GM12878 (cell line): ENCODE data around the gene MLST8.

ENCODE experiments used
- NFIC ChIP-seq: IDR thresholded peaks from 2 replicates; pipeline ENCODE4 v1.6.1; 2012; ENCODE audit warnings: low read depth, mild to moderate bottlenecking, inconsistent platforms, low read length, moderate library complexity
- ZNF274 ChIP-seq: IDR thresholded peaks from one replicate; pipeline ENCODE4 v1.8.0; 2011; ENCODE audit not compliant: insufficient read length, insufficient read depth
- TF ChIP-seq, protein P1 (sequence below), 3 experiments: IDR thresholded peaks in 2 of 3; conservative IDR thresholded peaks in 1 of 3; 2 replicates each; pipeline ENCODE4 v1.5.1; 2011; ENCODE audit warnings: low read depth in 3 of 3, low read length in 3 of 3, mild to moderate bottlenecking in 3 of 3, control low read depth in 2 of 3, moderate library complexity in 2 of 3, inconsistent platforms in 1 of 3, mixed read lengths in 1 of 3; ENCODE audit not compliant: control insufficient read depth in 2 of 3, insufficient read depth in 1 of 3; ENCODE audit errors: extremely low read depth in 1 of 3

DNA sequence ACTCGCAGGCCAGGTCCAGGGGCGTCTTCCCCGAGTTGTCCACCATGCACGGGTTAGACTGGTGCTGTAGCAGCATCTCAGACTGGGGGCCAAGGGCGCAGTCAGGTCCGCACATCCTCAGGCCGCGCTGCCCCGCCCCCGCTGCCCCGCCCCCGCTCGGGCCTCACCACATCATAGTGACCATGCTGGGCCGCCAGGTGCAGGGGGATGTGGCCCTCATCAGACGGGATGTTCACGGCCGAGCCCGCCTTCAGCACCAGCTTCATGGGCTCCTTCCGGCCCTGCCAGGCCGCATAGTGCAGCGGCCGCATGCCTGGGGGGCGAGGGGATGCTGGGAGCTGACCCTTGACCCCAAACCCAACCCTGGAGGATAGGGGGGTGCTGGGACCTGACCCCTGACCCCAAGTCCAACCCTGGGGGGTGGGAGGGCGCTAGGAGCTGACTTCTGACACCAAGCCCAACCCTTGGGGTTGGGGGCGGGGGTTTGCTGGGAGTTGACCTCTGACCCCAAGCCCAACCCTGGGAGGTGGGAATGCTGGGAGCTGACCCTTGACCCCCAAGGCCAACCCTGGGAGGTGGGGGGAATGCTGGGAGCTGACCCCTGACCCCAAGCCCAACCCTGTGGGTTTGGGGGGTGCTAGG lies 15.9 kb upstream of the MLST8 start:
- TF ChIP-seq, protein P1, sequence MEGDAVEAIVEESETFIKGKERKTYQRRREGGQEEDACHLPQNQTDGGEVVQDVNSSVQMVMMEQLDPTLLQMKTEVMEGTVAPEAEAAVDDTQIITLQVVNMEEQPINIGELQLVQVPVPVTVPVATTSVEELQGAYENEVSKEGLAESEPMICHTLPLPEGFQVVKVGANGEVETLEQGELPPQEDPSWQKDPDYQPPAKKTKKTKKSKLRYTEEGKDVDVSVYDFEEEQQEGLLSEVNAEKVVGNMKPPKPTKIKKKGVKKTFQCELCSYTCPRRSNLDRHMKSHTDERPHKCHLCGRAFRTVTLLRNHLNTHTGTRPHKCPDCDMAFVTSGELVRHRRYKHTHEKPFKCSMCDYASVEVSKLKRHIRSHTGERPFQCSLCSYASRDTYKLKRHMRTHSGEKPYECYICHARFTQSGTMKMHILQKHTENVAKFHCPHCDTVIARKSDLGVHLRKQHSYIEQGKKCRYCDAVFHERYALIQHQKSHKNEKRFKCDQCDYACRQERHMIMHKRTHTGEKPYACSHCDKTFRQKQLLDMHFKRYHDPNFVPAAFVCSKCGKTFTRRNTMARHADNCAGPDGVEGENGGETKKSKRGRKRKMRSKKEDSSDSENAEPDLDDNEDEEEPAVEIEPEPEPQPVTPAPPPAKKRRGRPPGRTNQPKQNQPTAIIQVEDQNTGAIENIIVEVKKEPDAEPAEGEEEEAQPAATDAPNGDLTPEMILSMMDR (IDR thresholded peaks at IDR 0.05 in 2 of 3, conservative IDR thresholded peaks at IDR 0.05 in 1 of 3; ENCODE audit: control insufficient read depth in 2 of 3, extremely low read depth in 1 of 3, insufficient read depth in 1 of 3, low read depth in 3 of 3, low read length in 3 of 3), result no peak
- no peak for TF ChIP-seq NFIC
- no peak for TF ChIP-seq ZNF274
